KMS-11 (cell line): ENCODE measurements around the gene CEP295NL.

ENCODE experiments used
- H2AFZ ChIP-seq: fragments of 200-600 bp; sonication (generic); 2 replicates; pipeline ENCODE4 v1.6.1; 2016; ENCODE audit warnings: antibody characterized with exemption, mixed run types, low read depth
- H3K27ac ChIP-seq: fragments of 200-600 bp; sonication (generic); 2 replicates; pipeline ENCODE4 v1.6.1; 2016; ENCODE audit warnings: mild to moderate bottlenecking, mixed run types
- H3K27me3 ChIP-seq: fragments of 200-600 bp; sonication (generic); 2 replicates; pipeline ENCODE4 v1.6.1; 2017; ENCODE audit warnings: mild to moderate bottlenecking, low read depth, mixed run types, moderate library complexity; ENCODE audit not compliant: insufficient read depth
- H3K36me3 ChIP-seq: fragments of 200-600 bp; sonication (generic); 2 replicates; pipeline ENCODE4 v1.6.1; 2017; ENCODE audit warnings: mild to moderate bottlenecking, mixed run types; ENCODE audit not compliant: insufficient read depth
- H3K4me1 ChIP-seq: fragments of 200-600 bp; sonication (generic); 2 replicates; pipeline ENCODE4 v1.6.1; 2016; ENCODE audit warnings: mild to moderate bottlenecking, low read depth, mixed run types; ENCODE audit not compliant: poor library complexity, severe bottlenecking
- H3K4me2 ChIP-seq: fragments of 200-600 bp; sonication (generic); 2 replicates; pipeline ENCODE4 v1.7.0; 2016; ENCODE audit warnings: mild to moderate bottlenecking, mixed run types
- H3K4me3 ChIP-seq: fragments of 200-600 bp; sonication (generic); IDR thresholded peaks from 2 replicates; pipeline ENCODE4 v1.6.1; 2017; ENCODE audit warnings: low read depth, low read length, mixed read lengths; ENCODE audit not compliant: insufficient read depth
- H3K79me2 ChIP-seq: fragments of 200-600 bp; sonication (generic); 2 replicates; pipeline ENCODE4 v1.6.1; 2016; ENCODE audit warnings: low read depth, mixed run types; ENCODE audit not compliant: insufficient read depth
- H3K9ac ChIP-seq: fragments of 200-600 bp; sonication (generic); 2 replicates; pipeline ENCODE4 v1.6.1; 2016; ENCODE audit warnings: mild to moderate bottlenecking, mixed run types
- H4K20me1 ChIP-seq: fragments of 200-600 bp; sonication (generic); 2 replicates; pipeline ENCODE4 v1.6.1; 2016; ENCODE audit warnings: mild to moderate bottlenecking, mixed run types; ENCODE audit not compliant: insufficient read depth
- TF ChIP-seq, protein P1 (sequence below): fragments of 200-600 bp; sonication (generic); conservative IDR thresholded peaks from 2 replicates; pipeline ENCODE4 v1.6.1; 2017; ENCODE audit warnings: low read depth, mild to moderate bottlenecking, antibody characterized with exemption, low read length, moderate library complexity, mixed read lengths

Gene CEP295NL

GRCh38 chr17:78855561-78856165, 47.3 kb downstream of the CEP295NL start:
- Histone ChIP-seq H3K27ac (no peak overlapping the region), H3K9ac (no peak overlapping the region), H4K20me1 (no peaks in the 10 kb centered on the region), H3K27me3 (no peaks in the 10 kb centered on the region), H3K36me3 (no peaks in the 10 kb centered on the region), H3K4me3 (no peak overlapping the region), H3K4me2 (no peak overlapping the region), H2AFZ (no peak overlapping the region), H3K4me1 (no peaks in the 10 kb centered on the region), H3K79me2 (no peaks in the 10 kb centered on the region)
- TF ChIP-seq, protein P1, sequence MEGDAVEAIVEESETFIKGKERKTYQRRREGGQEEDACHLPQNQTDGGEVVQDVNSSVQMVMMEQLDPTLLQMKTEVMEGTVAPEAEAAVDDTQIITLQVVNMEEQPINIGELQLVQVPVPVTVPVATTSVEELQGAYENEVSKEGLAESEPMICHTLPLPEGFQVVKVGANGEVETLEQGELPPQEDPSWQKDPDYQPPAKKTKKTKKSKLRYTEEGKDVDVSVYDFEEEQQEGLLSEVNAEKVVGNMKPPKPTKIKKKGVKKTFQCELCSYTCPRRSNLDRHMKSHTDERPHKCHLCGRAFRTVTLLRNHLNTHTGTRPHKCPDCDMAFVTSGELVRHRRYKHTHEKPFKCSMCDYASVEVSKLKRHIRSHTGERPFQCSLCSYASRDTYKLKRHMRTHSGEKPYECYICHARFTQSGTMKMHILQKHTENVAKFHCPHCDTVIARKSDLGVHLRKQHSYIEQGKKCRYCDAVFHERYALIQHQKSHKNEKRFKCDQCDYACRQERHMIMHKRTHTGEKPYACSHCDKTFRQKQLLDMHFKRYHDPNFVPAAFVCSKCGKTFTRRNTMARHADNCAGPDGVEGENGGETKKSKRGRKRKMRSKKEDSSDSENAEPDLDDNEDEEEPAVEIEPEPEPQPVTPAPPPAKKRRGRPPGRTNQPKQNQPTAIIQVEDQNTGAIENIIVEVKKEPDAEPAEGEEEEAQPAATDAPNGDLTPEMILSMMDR: no peak

DNA sequence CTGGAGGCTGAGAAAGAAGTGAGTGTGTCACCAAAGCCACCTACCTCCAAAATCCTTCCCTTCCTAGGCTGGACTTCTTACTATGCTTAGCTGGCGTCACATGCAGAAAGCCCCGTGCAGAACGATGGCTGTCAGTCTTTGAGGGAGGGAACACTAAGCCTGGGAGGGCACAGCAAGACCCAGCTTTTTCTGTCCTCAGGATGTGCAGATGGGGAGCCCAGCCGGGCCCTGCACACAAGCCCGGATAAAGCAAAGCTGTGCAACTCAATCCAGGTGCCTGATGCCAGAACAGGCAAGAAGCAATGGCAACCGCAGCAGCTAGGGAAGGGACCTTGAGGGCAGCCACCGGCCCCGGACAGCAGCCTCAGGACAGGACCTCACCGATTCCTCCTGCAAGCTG, 48.5 kb downstream of the CEP295NL start:
- H3K4me3 ChIP-seq: no peak overlapping the region
- H3K27ac ChIP-seq: no peak overlapping the region
- H3K79me2 ChIP-seq: no peaks in the 10 kb centered on the region
- H3K4me2 ChIP-seq: no peak overlapping the region
- H3K4me1 ChIP-seq: no peaks in the 10 kb centered on the region
- no peaks in the 10 kb centered on the region for H4K20me1 ChIP-seq
- H3K36me3 ChIP-seq: no peaks in the 10 kb centered on the region
- no peak overlapping the region for H3K9ac ChIP-seq
- TF ChIP-seq, protein P1: no peak
- no peak overlapping the region for H2AFZ ChIP-seq
- no peaks in the 10 kb centered on the region for H3K27me3 ChIP-seq

GRCh38 chr17:78853926-78854394, 49.0 kb downstream of the CEP295NL start:
- H2AFZ ChIP-seq: no peak overlapping the region
- no peaks in the 10 kb centered on the region for H4K20me1 ChIP-seq
- no peak overlapping the region for H3K4me3 ChIP-seq
- H3K36me3 ChIP-seq: no peaks in the 10 kb centered on the region
- H3K27me3 ChIP-seq: no peaks in the 10 kb centered on the region
- TF ChIP-seq, protein P1: no peak
- H3K9ac ChIP-seq: no peak overlapping the region
- no peaks in the 10 kb centered on the region for H3K4me1 ChIP-seq
- H3K4me2 ChIP-seq: no peak overlapping the region
- H3K79me2 ChIP-seq: no peaks in the 10 kb centered on the region
- H3K27ac ChIP-seq: no peak overlapping the region

DNA sequence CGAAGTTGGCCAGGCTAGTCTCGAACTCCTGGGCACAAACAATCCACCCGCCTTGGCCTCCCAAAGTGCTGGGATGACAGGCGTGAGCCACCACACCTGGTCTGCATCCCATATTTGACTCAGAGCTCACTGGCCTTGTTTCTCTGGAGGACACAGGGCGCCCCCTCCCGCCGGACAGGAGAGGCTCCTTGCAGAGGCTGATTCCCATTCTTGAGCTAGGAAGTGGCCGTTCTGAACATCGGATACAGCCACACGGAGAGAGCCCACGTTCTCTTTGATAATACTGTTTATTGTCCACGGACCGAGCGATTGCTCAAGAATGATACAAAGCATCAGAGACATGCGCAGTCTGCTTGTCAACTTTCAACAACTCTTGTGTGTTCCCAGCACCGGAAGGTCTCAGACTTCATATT, 50.3 kb downstream of the CEP295NL start:
- no peaks in the 10 kb centered on the region for H3K4me1 ChIP-seq
- H2AFZ ChIP-seq: no peak overlapping the region
- no peak overlapping the region for H3K9ac ChIP-seq
- no peak overlapping the region for H3K27ac ChIP-seq
- no peaks in the 10 kb centered on the region for H3K27me3 ChIP-seq
- H3K4me3 ChIP-seq: no peak overlapping the region
- TF ChIP-seq, protein P1: no peak
- H3K36me3 ChIP-seq: no peaks in the 10 kb centered on the region
- H4K20me1 ChIP-seq: no peaks in the 10 kb centered on the region
- H3K79me2 ChIP-seq: no peaks in the 10 kb centered on the region
- no peak overlapping the region for H3K4me2 ChIP-seq
